ENCODE data around the gene SYF2.

DNA sequence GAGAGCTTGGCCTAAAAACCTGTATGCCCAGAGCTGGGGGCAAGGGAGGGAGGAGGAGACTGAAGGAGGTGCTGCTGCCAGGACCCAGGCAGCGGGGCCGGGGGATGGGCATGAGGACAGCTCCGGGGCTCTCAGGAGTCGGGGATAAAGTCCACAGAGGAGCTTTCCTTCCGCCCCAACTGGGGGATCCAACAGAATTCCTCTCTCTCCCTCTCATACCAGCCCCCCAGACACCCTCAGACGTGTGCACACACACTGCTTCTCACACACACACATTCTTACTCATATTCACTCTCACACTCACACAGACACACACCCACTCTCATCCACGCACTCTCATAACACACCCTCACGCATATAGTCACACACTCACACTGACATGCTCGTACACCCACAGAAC lies 39.1 kb downstream of the SYF2 start:
- TF ChIP-seq, protein P1, sequence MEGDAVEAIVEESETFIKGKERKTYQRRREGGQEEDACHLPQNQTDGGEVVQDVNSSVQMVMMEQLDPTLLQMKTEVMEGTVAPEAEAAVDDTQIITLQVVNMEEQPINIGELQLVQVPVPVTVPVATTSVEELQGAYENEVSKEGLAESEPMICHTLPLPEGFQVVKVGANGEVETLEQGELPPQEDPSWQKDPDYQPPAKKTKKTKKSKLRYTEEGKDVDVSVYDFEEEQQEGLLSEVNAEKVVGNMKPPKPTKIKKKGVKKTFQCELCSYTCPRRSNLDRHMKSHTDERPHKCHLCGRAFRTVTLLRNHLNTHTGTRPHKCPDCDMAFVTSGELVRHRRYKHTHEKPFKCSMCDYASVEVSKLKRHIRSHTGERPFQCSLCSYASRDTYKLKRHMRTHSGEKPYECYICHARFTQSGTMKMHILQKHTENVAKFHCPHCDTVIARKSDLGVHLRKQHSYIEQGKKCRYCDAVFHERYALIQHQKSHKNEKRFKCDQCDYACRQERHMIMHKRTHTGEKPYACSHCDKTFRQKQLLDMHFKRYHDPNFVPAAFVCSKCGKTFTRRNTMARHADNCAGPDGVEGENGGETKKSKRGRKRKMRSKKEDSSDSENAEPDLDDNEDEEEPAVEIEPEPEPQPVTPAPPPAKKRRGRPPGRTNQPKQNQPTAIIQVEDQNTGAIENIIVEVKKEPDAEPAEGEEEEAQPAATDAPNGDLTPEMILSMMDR (conservative IDR thresholded peaks at IDR 0.05; ENCODE audit: low read depth in 2 of 2), result no peak
- no peak for TF ChIP-seq POLR2AphosphoS5 (IDR thresholded peaks at IDR 0.05; ENCODE audit: low read depth)
